22Rv1 (cell line): ENCODE data around the gene MYL12A.

ENCODE experiments used
- ZFX ChIP-seq: fragments of 450-650 bp; IDR thresholded peaks from 2 replicates; pipeline ENCODE4 v1.6.1; 2017; ENCODE audit warnings: antibody characterized with exemption, borderline replicate concordance
- TF ChIP-seq, protein P1 (sequence below): fragments of 450-650 bp; IDR thresholded peaks from 2 replicates; pipeline ENCODE4 v1.5.1; 2017; ENCODE audit warnings: mild to moderate bottlenecking

DNA sequence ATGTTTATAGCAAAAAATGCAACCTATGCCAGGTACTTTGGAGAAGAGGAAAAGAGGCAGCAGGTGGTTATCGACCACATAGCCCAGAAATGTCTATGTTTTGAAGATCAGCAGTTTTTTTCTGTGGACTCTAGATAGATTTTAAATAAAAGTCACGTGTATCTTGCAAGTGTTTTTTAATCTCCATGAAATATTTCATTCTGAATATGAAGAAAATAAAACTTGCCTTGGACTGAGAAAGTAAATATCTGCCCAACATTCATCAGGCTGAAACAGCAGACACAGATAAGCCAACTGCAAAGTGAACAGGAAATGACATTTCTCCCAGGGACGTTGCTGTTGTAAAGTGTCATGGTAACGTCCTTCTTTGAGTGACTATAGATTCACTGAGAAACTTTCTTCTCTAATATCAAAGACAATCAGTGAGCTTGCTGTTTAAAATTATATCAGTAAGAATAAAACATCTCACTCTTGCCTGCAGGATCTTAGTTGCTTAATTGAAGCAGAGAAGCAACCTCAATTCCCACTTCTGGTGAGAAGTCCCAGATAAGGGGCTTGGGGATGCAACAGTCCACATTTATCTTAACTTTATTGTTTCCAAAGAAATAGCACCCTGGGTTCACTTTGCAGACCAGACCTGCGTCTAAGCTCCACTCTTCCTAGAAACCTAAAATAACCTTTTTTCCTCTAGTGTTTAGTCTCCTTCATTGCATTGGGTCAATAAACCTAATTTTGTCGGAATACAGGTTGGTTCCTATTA lies 34.1 kb upstream of the MYL12A start:
- TF ChIP-seq, protein P1, sequence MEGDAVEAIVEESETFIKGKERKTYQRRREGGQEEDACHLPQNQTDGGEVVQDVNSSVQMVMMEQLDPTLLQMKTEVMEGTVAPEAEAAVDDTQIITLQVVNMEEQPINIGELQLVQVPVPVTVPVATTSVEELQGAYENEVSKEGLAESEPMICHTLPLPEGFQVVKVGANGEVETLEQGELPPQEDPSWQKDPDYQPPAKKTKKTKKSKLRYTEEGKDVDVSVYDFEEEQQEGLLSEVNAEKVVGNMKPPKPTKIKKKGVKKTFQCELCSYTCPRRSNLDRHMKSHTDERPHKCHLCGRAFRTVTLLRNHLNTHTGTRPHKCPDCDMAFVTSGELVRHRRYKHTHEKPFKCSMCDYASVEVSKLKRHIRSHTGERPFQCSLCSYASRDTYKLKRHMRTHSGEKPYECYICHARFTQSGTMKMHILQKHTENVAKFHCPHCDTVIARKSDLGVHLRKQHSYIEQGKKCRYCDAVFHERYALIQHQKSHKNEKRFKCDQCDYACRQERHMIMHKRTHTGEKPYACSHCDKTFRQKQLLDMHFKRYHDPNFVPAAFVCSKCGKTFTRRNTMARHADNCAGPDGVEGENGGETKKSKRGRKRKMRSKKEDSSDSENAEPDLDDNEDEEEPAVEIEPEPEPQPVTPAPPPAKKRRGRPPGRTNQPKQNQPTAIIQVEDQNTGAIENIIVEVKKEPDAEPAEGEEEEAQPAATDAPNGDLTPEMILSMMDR, result no peak
- no peak for TF ChIP-seq ZFX
